ENCODE measurements around the gene ASAH2.
"Not testable (repeated sequence)": the region's sequence is repeated elsewhere in the genome, so short reads cannot be mapped to it uniquely, and the experiment has no call there.

The ASAH2 gene

DNA sequence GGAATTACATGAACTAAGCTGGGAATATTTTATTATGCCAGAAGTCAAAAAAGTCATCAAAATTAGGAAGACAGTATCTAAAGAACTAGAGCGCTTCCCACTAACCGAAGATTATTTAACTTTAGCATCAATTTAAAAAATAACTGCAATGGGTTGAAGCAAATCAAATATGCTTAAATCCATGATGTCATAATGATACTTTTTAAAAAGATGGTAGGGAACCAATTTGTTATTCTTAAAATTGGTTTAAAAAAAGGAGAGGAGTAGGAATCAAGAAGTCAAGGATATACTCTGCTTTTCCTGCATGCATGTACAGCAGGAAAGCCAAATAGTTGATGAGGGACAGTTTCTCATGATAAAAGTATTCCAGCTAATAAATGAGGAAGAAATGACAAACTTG lies 3.2 kb upstream of the ASAH2 start:
- no peak for DNase-seq (ENCODE audit: low spot score)

DNA sequence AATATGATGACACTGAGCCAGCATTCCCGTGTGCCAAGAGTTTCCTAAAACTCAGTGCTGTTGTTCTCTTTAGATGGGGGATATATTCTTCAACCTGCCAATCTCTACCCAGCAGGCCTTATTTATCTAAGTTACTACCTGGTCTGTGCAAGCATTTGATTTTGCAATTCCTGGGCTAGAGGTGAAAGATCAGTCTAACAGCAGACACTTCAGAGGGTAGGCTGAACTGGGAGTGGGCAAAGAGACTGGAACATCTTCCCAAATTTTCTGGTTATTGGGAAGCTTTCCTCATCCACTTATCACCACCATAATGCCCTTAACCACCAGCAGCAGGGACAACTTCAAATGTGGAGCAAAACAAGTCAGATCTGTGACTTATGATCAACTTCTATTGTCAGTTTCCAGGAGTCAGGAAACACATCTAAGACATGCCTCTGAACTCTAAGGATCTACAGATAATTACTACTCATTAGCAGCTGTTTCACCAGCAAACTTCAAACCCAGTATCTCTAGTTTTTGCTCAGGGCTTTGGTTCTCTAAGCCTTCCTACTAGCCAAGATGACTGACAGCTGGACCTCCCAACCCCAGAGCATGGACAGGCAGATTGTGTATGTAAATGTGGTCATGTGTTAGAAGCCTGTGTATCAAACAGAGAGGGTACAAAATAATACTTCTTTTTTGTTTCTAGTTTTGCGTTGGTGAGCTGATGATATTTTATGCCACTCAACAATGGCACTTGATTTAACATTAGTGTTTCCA lies 1.0 kb downstream of the ASAH2 start:
- DNase-seq (ENCODE audit: low spot score), result no peak

DNA sequence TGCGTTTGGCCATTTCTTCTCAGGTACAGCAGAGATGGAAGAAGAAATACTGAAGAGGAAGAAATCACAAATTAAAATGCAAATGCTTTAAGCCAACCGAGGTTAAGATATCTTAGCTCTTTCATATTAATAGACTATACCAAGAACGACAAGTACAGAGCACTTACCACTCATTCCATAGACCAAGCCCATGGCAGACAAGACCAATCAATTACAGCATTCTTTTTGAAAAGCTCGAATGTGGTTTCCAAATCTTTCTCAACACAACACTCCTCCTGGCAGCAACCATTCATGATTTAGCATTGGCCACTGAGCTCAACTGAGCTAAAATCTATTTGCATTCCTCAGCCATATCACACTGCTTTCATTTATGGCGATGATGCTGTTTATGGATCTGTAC lies 2.7 kb downstream of the ASAH2 start:
- DNase-seq (ENCODE audit: low spot score), result no peak

DNA sequence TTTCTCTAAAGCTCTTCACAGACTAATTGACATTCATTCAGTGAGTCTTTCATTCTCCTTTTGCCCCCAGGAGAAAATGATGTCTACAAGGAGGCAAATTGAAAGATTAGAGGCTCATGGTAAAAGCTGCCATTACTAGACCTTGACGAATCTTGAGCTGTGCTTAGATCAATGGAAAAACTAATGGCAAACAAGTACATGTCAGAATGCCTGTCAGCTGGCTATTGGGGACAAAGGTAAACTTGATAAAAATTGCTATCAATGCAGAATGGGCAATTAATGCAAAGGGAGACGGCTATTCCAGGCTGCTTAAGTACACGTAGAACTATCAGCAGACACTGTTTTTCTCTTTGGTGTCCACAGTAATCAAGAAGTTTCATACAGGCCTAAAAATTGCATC lies 3.3 kb downstream of the ASAH2 start:
- DNase-seq (ENCODE audit: low spot score), result no peak

DNA sequence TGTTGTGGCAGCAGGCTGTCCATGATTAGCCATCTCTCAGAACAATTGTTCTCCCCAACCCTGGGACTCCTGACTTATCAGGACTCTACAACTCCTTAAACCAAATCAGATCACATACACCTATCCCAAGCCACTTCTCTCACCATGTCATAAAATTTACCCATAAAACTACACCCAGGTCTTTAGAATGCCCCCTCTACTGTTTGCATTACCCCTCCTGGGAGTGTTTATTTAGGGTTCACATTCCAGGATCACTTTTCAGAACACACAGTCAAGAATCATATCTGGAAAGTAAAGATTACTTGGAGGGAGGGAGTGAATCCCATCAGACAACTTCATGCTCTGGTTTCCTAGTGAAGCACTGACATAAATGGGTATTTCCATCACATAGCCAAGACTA lies 7.1 kb downstream of the ASAH2 start:
- no peak for DNase-seq (ENCODE audit: low spot score)

DNA sequence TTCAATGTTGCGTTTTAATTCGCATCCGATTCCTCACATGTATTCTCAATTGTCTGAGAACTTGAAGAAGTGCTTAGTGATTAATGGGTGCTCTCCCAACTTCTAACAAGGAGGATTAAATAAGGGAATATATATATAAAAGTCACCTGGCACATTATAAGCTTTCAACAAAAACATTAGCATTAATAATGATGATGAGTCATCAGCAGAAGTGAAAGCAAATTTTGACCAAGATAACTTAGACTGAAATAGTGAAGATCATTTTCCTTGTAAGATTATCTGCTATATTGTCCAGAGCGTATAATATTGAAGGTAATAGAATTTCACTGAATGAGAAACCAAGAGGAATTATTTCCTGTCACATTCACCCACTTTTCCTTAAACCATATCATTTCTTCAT lies 8.5 kb downstream of the ASAH2 start:
- DNase-seq (ENCODE audit: low spot score), result no peak

DNA sequence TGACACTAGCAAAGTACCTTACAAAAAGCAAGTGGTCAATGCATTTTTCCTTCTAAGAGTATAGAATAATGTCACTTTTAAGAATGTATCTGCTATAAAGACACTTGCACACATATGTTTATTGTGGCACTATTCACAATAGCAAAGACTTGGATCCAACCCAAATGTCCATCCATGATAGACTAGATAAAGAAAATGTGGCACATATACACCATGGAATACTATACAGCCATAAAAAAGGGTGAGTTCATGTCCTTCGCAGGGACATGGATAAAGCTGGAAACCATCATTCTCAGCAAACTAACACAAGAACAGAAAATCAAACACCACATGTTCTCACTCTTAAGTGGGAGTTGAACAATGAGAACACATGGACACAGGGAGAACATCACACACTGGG lies 9.8 kb downstream of the ASAH2 start:
- not testable (repeated sequence) for DNase-seq (ENCODE audit: low spot score)

DNA sequence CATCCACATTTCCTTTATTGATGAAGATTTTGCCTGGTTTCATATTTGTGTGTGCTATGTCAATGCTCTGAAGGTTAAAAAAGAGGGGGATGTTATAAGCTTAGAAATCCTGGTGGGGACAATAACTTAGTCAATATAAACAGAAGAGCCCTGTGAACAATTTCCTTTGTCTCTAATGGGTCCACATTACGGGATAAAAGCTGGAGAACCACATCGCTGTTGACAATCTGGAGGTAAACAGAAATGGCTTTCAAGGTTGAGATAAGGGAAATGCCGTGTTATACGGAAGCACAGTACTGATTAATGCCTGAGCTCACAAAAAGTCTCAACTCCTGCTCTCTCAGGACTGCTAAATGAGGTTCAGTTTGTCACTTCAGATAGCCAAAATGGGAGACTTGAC lies 16.8 kb downstream of the ASAH2 start:
- no peak for DNase-seq (ENCODE audit: low spot score)

DNA sequence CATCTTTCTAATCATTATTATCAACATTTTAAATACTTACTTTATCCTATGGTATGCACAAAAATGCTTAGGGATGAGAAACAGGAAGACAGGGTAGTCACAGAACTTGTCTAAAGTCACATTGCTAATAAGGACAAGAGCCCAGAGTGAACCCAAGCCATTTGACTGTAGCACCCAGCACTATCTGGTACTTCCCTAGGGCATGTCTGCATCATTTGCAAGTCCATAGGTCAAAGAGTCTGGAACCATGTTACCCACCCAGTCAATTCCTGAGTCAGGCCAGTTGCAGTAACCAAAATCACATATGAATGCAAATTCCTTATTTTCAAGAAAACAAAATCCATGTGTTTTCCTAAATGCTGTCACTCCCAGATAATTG lies 19.1 kb downstream of the ASAH2 start:
- DNase-seq (ENCODE audit: low spot score), result no peak

DNA sequence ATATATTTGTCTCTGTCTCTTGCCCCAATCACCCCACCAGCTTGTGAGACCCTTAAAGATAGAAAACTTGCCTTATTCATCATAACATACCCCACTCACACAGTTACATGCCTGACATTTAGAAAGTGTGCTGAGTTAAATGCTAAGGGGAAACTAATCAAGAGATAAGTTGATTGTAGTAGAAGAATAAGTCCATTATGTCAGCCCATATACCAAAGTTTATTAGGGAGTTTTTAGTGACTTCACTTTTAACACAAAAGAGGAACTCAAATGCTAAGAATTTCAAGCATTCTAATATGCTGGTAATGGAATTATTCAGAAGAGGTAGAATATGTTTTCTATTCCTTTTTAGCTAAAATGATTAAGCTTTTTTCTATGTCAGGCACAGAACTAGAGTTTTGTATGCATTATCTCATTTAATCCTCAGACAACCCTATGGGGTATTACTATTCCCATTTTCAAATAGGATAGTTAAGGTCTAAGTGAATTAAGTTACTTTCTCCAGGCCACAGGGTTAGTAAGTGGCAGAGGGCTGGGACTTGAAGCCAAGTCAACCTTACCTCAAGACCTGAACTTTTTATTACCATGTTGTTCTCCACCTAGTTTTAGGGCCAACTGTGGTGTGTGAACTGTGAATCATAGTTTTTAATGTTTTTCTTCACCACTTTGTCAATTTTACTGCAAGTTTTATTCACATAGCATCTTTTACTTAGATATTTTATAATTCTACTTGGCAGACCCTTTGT lies 19.6 kb downstream of the ASAH2 start:
- DNase-seq (ENCODE audit: low spot score), result no peak

DNA sequence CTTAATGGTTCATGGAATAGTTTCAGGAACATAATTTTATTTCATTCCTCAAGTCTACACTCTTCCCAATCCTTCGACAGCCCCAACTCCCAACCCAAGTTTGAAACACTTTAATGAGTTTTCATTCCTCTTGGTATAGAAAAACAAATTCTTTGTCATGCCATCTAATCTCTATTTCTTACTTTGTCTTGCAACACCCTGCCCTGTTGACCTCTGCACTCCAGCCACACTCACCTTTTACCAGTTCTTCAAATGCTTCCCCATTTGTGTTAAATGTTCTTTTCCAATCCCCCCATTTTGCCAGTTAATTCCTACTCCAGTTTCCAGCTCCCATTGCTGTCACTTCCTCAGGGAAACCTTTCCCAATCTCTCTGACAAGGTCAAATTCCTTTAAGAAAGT lies 21.9 kb downstream of the ASAH2 start:
- DNase-seq (ENCODE audit: low spot score), result no peak

DNA sequence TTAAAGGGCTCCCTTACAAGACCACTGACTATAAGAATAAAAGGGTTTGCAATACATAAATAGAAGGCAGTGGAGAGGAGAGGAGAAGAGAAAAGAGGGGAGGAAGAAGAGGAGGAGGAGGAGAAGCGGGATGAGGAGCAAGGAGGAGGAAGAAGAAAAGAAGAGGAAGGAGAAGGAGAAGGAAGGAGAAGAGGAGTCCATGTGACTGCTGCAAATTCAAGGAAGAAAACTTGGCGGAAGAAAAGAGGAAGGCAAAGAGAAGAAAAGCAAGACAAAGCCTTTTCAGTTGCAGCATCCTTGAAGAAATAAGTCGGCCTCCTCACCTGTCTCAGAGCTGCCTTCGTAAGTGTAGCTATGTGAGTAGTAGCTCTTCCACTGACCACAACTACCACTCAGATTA lies 22.6 kb downstream of the ASAH2 start:
- no peak for DNase-seq (ENCODE audit: low spot score)

DNA sequence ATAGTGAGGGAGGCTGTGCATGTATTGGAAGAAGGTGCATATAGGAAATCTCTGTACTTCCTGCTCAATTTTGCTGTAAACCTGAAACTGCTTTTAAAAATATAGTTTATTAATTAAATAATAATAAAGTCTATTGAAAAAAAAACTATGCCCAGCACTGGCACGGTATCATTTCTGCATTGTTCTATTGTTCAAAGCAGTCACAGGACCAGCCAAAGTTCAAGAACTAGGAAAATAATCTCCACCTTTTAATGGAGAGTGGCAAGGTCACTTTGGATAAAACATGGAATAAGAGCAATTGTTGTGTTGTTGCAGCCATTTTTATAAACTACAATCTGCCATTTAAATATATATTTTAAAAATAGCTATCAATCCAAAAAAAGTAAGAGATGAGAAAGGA lies 24.7 kb downstream of the ASAH2 start:
- no peak for DNase-seq (ENCODE audit: low spot score)

DNA sequence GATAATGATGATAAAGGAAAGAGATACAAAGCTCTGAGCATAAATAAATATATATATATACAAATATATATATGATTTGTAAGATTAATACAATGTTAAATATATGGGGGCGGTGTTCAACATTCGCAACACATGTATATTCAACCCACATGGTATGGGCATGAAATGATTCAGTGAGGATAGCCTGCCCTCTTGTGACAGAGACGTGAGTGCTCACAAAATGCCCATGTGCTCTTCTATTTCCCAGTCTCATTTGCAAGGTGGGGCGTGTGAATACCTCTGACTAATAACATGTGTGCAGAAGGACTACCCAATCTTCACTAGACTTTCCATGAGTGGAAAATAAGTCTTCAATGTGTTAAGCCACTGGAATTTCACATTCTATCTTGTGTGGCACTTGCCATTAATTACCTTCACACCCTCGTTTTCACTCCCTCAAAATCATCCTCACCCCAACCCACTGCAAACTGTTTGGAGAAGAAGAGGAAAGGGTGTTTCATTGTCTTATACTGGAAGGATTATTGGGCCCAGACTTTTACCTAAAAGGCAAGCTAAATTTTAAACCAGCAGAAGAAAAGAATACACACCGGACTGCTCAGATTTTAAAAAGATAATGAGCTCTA lies 26.9 kb downstream of the ASAH2 start:
- peak; percentile 61 for DNase-seq (ENCODE audit: low spot score)

DNA sequence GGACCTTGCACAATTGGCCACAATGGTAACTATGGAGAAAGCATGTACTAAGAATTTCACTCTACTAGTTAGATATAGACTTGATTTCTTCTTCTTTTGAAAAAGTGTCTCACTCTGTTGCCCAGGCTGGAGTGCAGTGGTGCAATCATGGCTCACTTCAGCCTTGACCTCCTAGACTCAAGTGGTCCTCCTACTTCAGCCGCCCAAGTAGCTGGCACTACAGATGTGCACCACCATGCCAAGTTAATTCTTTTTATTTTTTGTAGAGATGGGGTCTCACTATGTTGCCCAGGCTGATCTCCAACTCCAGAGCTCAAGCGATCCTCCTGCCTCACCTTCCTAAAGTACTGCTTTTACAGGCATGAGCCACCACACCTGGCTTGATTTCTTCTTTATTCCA lies 29.1 kb downstream of the ASAH2 start:
- no peak for DNase-seq (ENCODE audit: low spot score)

DNA sequence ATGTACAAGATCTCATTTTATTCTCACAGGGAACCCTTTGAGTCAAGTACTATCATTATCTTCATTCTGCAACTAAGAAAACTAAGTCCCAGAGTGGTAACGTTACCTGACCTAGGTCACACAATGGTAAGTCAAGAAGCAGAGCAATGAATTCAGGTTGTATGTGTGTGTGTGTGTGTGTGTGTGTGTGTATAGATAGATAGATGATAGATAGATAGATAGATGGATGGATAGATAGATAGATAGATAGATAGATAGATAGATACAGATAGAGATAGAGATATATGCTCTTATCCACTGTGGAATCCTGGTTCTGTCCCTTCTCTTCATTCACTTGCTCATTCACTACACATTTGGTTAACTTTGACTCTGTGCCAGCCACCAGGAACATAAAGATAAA lies 29.8 kb downstream of the ASAH2 start:
- DNase-seq (ENCODE audit: low spot score), result no peak

DNA sequence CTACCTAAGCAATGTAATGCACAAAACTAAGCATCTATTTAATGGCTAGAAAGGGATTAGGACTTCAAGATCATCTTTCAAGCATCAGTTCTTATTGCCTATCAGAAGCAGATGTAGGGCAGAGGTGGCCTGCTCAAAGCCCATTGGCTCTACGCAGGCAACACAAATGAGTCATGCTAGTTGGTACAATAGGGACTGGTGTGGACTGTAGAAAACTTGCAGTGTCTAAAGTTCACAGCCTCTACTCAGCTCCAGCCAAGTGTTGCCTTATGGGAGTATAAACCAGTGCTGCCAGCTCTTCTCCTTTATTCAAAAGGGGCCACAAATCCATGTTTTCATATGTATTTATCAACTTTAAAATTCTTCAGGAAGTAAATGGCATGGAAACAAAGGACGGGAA lies 31.7 kb downstream of the ASAH2 start:
- DNase-seq (ENCODE audit: low spot score), result no peak

DNA sequence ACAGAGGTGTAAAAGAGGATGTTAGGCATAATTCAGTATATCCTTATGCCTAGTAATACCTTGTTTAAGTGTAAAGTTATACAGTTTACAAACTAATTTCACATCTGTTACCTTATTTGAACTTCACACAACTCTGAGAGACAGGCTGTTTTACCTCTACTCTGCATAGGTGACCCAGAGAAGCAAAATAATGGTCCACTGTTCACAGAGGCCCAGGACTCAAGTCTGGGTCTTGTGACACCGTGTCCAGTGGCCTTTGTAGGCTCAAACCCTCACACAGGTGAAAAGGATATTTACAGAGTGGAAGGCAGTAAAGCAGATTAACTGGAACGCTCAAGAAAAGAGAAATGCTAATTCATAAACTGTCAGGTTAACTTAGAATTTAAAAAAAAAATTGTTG lies 32.1 kb downstream of the ASAH2 start:
- no peak for DNase-seq (ENCODE audit: low spot score)

DNA sequence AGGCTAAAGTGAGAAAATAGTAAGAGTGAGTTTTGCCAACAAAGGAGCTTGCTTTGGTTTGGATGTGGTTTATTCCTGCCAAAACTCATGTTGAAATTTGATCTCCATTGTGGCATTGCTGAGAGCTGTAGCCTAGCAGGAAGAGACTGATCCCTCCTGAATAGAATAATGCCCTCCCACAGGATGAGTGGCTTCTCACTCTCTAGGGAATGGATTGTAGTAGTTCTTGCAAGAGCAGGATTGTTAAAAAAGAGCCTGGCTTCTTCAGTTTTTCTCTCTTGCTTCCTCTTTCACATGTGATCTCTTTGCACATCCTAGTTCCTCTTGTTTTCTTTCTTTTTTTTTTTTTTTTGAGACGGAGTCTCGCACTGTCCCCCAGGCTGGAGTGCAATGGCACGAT lies 34.4 kb downstream of the ASAH2 start:
- DNase-seq (ENCODE audit: low spot score), result no peak

DNA sequence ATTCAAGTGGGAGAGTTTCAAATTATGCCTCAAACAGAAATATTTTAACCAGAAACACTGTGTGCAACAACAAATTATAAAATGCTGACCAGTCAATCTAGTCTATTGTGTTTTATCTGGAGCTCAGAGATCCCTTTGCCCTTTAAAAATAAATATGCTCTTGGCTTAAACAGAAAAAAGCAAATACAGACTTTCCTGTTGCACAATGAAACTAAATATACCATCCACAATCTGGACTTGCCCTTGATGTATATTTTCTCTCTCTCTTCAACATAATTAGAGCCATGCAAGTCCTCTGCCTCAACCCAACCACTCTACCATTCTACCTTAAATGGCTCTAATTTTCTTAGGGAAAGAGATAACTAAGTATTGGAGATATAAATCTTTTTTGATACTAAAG lies 34.9 kb downstream of the ASAH2 start:
- DNase-seq (ENCODE audit: low spot score), result no peak

DNA sequence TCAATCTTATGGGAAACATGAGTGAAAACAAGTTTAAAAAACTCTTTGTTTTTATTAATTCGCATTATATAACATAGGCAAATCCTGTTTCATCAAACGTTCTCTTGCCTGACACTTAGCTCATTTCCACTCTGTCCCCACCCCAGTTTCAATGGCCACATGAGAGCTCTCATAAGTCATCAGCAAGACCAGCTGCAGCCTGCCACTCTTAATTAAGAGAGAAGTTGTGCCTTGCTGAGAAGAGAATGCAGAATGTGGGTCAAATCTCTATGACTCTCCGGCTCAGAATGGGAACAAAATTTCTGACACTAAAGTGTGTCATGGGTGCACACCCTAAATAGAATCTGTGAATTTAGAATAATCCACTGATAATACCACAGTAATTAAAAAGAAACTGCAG lies 39.6 kb downstream of the ASAH2 start:
- no peak for DNase-seq (ENCODE audit: low spot score)

DNA sequence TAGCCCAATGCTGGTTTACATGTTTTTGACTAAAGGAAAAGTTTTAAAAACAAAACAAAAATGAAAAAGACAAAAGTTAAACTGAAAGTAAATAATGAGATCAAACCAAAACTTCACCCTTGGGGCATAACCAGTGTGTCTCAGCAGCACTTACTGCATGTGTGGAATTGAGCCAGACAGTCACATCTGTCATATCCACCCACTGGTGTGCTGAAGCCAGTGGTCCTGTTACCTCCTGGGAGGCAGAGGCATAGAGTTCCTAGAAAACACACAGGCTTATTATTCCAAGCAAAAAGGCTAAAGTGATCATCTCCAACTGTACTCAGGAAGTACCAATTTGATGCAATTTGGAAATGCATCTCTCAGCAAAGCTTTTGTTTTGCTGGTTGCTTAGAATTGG lies 40.4 kb downstream of the ASAH2 start:
- DNase-seq (ENCODE audit: low spot score), result peak; percentile 4

All from Ammon's horn (tissue), 1 donor.